HG02981 (cell line): ENCODE measurements around the gene CCDC188.

ENCODE experiments used
- ATAC-seq: cut with Tn5 transposase; IDR thresholded peaks from one replicate; pipeline ENCODE4 v1.9.1; 2021; ENCODE audit warnings: mild to moderate bottlenecking, moderate library complexity; ENCODE audit not compliant: unreplicated experiment

The CCDC188 gene

GRCh38 chr22:20123366-20124082 lies 27.3 kb downstream of the CCDC188 start:
- no peak for ATAC-seq

GRCh38 chr22:20121856-20122415 lies 28.9 kb downstream of the CCDC188 start:
- no peak for ATAC-seq

- no peak for ATAC-seq
Observed at GRCh38 chr22:20118300-20119020, 32.4 kb downstream of the CCDC188 start.

GRCh38 chr22:20117633-20118299 lies 33.1 kb downstream of the CCDC188 start:
- peak; percentile 16 for ATAC-seq

- peak; percentile 67 for ATAC-seq
Observed at GRCh38 chr22:20116951-20117632, 33.8 kb downstream of the CCDC188 start, which contains the start of gene TRMT2A. Gene TRMT2A, minus strand, starts transcription at chr22:20117226. Its CDS starts 320 bp downstream, at chr22:20116906.

- ATAC-seq, result no peak
Observed at GRCh38 chr22:20116376-20116950, 34.4 kb downstream of the CCDC188 start.

- no peak for ATAC-seq
Observed at GRCh38 chr22:20115691-20116375, 35.0 kb downstream of the CCDC188 start, which contains the start of gene RANBP1. Gene RANBP1, plus strand, starts transcription at chr22:20116104. Its CDS starts 81 bp downstream, at chr22:20116185.

- no peak for ATAC-seq
Observed at GRCh38 chr22:20114506-20115475, 36.1 kb downstream of the CCDC188 start.

- no peak for ATAC-seq
Observed at GRCh38 chr22:20113551-20114310, 37.1 kb downstream of the CCDC188 start.

GRCh38 chr22:20112623-20113511 lies 38.0 kb downstream of the CCDC188 start:
- ATAC-seq, result no peak

GRCh38 chr22:20111689-20112622 lies 38.9 kb downstream of the CCDC188 start:
- no peak for ATAC-seq

- ATAC-seq, result no peak
Observed at GRCh38 chr22:20111045-20111688, 39.7 kb downstream of the CCDC188 start.

- ATAC-seq, result no peak
Observed at GRCh38 chr22:20110359-20110985, 40.4 kb downstream of the CCDC188 start.

- ATAC-seq, result no peak
Observed at GRCh38 chr22:20109411-20110358, 41.2 kb downstream of the CCDC188 start.
